Body of pancreas (tissue), 4 donors: ENCODE measurements around the gene ZBTB16.

ENCODE experiments used
- POLR2A ChIP-seq, 3 donors: fragments of 450-650 bp; IDR thresholded peaks; one replicate each; pipeline ENCODE4 v1.6.1; 2016; ENCODE audit warnings: antibody characterized with exemption in 3 of 3, mild to moderate bottlenecking in 2 of 3
- TF ChIP-seq, protein P1 (sequence below), 7 experiments: fragments of 450-650 bp in 4 of 7; fragments of 200-600 bp in 3 of 7; sonication (generic) in 3 of 7; IDR thresholded peaks; one replicate each; pipeline ENCODE4 v1.5.1; 2016 to 2019; ENCODE audit warnings: antibody characterized with exemption in 7 of 7

DNA sequence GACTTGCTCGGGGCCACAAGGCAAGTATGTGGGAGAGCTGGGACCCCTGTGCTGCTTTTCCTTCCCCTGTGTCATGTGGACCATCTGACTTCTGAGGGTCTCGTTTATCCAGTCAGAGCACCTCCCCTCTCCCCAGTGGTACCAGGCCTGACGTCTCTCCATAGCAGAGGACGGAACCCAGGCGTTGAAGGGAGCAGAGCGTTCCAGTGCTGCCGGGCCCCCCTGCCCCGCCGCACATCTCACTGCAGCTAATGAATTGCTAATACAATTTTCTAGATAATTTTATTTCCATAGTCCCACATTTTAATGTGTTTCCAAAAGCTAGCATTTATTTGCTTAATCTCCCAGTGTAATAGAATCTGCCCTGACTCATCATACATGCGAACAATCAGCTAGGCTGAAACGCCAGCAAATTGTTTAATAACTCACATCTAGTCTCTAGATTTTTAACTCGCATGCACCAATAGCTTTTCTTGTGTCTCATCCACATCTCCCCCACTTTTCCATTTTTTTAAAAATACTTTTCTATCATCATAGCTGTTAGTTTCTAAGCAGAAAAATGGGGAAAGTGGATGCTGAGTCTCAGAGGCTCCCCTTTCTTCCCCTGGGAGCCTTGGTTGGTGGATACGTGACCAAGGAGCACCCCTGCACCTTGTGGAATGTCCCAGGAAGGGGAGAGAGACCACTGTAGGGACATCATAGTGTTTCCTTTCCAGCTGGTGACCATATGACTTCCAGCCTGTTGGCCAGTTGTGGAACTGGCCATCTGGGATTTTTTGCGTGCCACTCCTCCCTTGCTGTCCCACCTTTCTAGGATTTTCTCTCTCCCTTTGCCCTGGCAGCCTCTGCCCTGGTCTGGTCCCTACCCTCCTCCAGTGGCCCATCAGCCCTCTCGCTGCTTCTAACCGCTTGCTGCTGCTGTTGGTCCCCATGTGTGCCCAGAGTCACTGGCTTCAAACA is 178.1 kb downstream of the ZBTB16 start:
- TF ChIP-seq, protein P1, sequence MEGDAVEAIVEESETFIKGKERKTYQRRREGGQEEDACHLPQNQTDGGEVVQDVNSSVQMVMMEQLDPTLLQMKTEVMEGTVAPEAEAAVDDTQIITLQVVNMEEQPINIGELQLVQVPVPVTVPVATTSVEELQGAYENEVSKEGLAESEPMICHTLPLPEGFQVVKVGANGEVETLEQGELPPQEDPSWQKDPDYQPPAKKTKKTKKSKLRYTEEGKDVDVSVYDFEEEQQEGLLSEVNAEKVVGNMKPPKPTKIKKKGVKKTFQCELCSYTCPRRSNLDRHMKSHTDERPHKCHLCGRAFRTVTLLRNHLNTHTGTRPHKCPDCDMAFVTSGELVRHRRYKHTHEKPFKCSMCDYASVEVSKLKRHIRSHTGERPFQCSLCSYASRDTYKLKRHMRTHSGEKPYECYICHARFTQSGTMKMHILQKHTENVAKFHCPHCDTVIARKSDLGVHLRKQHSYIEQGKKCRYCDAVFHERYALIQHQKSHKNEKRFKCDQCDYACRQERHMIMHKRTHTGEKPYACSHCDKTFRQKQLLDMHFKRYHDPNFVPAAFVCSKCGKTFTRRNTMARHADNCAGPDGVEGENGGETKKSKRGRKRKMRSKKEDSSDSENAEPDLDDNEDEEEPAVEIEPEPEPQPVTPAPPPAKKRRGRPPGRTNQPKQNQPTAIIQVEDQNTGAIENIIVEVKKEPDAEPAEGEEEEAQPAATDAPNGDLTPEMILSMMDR (IDR thresholded peaks at IDR 0.05), result no peak
- TF ChIP-seq POLR2A (IDR thresholded peaks at IDR 0.05), result no peak
